Measurements from ENCODE around the gene DUSP11. TPM values are rescaled to one million over a fixed set of nuclear protein-coding genes. Genes with fewer than 3 reads are reported as not detected.

DUSP11 gene
- total and polyA plus RNA-seq, 2 of the 13 experiments (the other 11 are each of a cell fraction or from before 2014, with no cell fraction given), result 30.5 to 36.2 TPM

DNA sequence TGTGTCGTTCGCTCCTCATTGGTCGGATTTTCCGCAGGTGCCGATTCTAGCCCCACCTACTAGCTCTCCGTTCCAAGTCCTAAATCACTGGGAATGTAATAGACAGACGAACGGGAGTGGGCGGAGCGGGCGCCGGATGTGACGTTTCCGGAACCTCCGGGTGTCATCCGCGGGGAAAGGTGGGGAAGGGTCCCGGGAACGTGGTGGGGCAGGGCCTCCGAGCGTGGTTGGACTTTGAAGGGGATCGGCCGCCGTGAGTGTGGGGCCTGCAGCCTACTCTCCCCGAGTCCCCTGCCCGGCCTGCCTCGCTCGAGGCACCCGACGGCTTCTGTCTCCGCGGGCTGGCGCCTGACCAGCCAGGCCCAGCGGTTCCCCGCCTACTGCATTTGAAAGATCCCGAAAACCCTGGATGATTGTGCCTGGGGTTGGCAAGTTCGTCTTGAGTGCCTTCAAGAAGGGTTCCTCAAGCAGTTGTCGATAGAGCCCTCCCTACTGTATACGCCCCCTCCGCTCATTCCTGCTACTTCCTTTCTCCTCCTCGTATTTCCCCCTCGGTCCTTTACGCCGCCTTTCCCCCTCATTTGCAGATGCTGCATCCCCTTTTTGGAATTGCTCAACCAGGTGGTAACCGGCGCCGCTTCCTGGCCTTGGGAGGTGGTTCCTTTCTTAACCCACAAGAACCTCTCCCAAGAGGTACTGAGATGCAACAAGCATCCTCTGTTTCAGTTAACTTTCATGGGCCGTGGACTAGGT is 49.1 kb upstream of the DUSP11 start, which contains the start of gene STAMBP (continued):
- TF ChIP-seq, protein P1, sequence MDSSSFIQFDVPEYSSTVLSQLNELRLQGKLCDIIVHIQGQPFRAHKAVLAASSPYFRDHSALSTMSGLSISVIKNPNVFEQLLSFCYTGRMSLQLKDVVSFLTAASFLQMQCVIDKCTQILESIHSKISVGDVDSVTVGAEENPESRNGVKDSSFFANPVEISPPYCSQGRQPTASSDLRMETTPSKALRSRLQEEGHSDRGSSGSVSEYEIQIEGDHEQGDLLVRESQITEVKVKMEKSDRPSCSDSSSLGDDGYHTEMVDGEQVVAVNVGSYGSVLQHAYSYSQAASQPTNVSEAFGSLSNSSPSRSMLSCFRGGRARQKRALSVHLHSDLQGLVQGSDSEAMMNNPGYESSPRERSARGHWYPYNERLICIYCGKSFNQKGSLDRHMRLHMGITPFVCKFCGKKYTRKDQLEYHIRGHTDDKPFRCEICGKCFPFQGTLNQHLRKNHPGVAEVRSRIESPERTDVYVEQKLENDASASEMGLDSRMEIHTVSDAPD (CRISPR knock-in tag; IDR thresholded peaks at IDR 0.05), result peak; percentile 49; the same call in 1 of the 2 replicates
- no peak for TF ChIP-seq RARG (CRISPR knock-in tag; IDR thresholded peaks at IDR 0.05; ENCODE audit: low read depth)
- no peak for TF ChIP-seq KAT2B (IDR thresholded peaks at IDR 0.05; ENCODE audit: borderline replicate concordance, low read depth, low read length)
- peak; percentile 91 for TF ChIP-seq GATAD1 (CRISPR knock-in tag; IDR thresholded peaks at IDR 0.05)
- TF ChIP-seq U2AF1 (optimal IDR thresholded peaks at IDR 0.05; ENCODE audit: low read depth, low read length), result peak; percentile 58
- no peak for TF ChIP-seq ZNF780A (CRISPR knock-in tag; IDR thresholded peaks at IDR 0.05)
- no peak for TF ChIP-seq PPARG (CRISPR knock-in tag; conservative IDR thresholded peaks at IDR 0.05)
- TF ChIP-seq, protein P2, sequence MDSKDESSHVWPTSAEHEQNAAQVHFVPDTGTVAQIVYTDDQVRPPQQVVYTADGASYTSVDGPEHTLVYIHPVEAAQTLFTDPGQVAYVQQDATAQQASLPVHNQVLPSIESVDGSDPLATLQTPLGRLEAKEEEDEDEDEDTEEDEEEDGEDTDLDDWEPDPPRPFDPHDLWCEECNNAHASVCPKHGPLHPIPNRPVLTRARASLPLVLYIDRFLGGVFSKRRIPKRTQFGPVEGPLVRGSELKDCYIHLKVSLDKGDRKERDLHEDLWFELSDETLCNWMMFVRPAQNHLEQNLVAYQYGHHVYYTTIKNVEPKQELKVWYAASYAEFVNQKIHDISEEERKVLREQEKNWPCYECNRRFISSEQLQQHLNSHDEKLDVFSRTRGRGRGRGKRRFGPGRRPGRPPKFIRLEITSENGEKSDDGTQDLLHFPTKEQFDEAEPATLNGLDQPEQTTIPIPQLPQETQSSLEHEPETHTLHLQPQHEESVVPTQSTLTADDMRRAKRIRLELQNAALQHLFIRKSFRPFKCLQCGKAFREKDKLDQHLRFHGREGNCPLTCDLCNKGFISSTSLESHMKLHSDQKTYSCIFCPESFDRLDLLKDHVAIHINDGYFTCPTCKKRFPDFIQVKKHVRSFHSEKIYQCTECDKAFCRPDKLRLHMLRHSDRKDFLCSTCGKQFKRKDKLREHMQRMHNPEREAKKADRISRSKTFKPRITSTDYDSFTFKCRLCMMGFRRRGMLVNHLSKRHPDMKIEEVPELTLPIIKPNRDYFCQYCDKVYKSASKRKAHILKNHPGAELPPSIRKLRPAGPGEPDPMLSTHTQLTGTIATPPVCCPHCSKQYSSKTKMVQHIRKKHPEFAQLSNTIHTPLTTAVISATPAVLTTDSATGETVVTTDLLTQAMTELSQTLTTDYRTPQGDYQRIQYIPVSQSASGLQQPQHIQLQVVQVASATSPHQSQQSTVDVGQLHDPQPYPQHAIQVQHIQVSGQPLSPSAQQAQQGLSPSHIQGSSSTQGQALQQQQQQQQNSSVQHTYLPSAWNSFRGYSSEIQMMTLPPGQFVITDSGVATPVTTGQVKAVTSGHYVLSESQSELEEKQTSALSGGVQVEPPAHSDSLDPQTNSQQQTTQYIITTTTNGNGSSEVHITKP (CRISPR knock-in tag; IDR thresholded peaks at IDR 0.05; ENCODE audit: low read depth), result no peak
- TF ChIP-seq ZNF547 (CRISPR knock-in tag; IDR thresholded peaks at IDR 0.05), result no peak; the same call in 1 of the 2 replicates
- TF ChIP-seq, protein P3, sequence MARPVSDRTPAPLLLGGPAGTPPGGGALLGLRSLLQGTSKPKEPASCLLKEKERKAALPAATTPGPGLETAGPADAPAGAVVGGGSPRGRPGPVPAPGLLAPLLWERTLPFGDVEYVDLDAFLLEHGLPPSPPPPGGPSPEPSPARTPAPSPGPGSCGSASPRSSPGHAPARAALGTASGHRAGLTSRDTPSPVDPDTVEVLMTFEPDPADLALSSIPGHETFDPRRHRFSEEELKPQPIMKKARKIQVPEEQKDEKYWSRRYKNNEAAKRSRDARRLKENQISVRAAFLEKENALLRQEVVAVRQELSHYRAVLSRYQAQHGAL (CRISPR knock-in tag; IDR thresholded peaks at IDR 0.05; ENCODE audit: not compliant biosample characterization), result no peak
- TF ChIP-seq FOXK1 (CRISPR knock-in tag; IDR thresholded peaks at IDR 0.05; ENCODE audit: borderline replicate concordance, low read depth), result peak; percentile 38; the same call in 1 of the 2 replicates
- peak; percentile 80; the same call in 1 of the 2 replicates for TF ChIP-seq EED (CRISPR knock-in tag; IDR thresholded peaks at IDR 0.05)
- TF ChIP-seq ZNF510 (CRISPR knock-in tag; IDR thresholded peaks at IDR 0.05; ENCODE audit: low read depth), result no peak
- TF ChIP-seq, protein P4, sequence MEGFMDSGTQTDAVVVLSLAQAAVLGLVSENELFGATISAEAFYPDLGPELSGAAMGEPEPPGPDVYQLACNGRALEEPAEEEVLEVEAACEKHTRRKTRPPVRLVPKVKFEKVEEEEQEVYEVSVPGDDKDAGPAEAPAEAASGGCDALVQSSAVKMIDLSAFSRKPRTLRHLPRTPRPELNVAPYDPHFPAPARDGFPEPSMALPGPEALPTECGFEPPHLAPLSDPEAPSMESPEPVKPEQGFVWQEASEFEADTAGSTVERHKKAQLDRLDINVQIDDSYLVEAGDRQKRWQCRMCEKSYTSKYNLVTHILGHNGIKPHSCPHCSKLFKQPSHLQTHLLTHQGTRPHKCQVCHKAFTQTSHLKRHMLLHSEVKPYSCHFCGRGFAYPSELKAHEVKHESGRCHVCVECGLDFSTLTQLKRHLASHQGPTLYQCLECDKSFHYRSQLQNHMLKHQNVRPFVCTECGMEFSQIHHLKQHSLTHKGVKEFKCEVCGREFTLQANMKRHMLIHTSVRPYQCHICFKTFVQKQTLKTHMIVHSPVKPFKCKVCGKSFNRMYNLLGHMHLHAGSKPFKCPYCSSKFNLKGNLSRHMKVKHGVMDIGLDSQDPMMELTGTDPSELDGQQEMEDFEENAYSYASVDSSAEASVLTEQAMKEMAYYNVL (CRISPR knock-in tag; IDR thresholded peaks at IDR 0.05; ENCODE audit: borderline replicate concordance), result peak; percentile 84; the same call in 1 of the 2 replicates
- no peak for TF ChIP-seq PRMT3 (CRISPR knock-in tag; IDR thresholded peaks at IDR 0.05; ENCODE audit: borderline replicate concordance, low read depth)
- TF ChIP-seq MAFG (CRISPR knock-in tag; IDR thresholded peaks at IDR 0.05), result no peak
- no peak for TF ChIP-seq ZSCAN12 (CRISPR knock-in tag; IDR thresholded peaks at IDR 0.05)
- TF ChIP-seq, protein P5, sequence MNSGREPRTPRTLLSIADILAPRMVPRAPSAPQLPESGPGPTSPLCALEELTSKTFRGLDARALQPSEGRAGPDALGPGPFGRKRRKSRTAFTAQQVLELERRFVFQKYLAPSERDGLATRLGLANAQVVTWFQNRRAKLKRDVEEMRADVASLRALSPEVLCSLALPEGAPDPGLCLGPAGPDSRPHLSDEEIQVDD (CRISPR knock-in tag; IDR thresholded peaks at IDR 0.05; ENCODE audit: borderline replicate concordance), result peak; percentile 40; the same call in 1 of the 2 replicates
- TF ChIP-seq SYNCRIP (IDR thresholded peaks at IDR 0.05; ENCODE audit: insufficient read depth, low read depth, low read length), result no peak
- peak; percentile 79; the same call in 1 of the 2 replicates for TF ChIP-seq KMT2A (CRISPR knock-in tag; IDR thresholded peaks at IDR 0.05)
